ENCODE data around the gene CCT6A. TPM values are rescaled to one million over a fixed set of nuclear protein-coding genes. Genes with fewer than 3 reads are reported as not detected.

The CCT6A gene
- total and polyA plus RNA-seq, 9 of the 15 experiments (the other 6 are each of a cell fraction or from before 2014, with no cell fraction given) = 244 to 708 (median 387) TPM

GRCh38 chr7:56105508-56105907, 53.9 kb downstream of the CCT6A start:
- no peaks in the 10 kb centered on the region for H3K9me1 ChIP-seq (ENCODE audit: control insufficient read depth, insufficient read depth, low read length)
- intact Hi-C loops (cut with micrococcal nuclease) (no loop called here), in situ Hi-C loops (cut with MboI) (no loop called here)
- WGBS (ENCODE audit: insufficient coverage, low coverage, missing lambda C conversion rate) = 1% methylated on average over 6 of the region's 6 CpGs
- TSS peak; percentile 58 for BruUV-seq (replicated peaks)
- peak overlapping the region; percentile 97 for H3K4me2 ChIP-seq (ENCODE audit: insufficient read depth, low read length)
- H2AFZ ChIP-seq (ENCODE audit: low read depth, low read length) = no peak overlapping the region
- FAIRE-seq = peak; percentile 73
- H3K36me3 ChIP-seq (ENCODE audit: control insufficient read depth, insufficient read depth, low read length) = peaks cover 52% of the 10 kb centered on the region
- H3K9ac ChIP-seq (ENCODE audit: insufficient read depth in 1 of 2, low read depth in 2 of 2, low read length in 2 of 2) = peak overlapping the region; percentile 90 to 99
- H4K20me1 ChIP-seq (replicated peaks; ENCODE audit: control insufficient read depth, insufficient read depth, low read length) = peaks cover 16% of the 10 kb centered on the region; the same call in 1 of the 2 replicates
- peak overlapping the region; percentile 99 for H3K27ac ChIP-seq (ENCODE audit: extremely low read depth, low read depth, low read length)
- peak overlapping the region; percentile 84 for H3K4me3 ChIP-seq
- DNase-seq (ENCODE audit: extremely low read depth in 1 of 4, low spot score in 3 of 4) = peak in 1 of 4 experiments; percentile 76
- CTCF ChIA-PET (ENCODE audit: low intra/inter-chr PET ratio) = no interaction called here
- peak; percentile 64 for ATAC-seq
- H3K4me1 ChIP-seq (replicated peaks in 1 of 2; ENCODE audit: control insufficient read depth in 2 of 2, insufficient read depth in 2 of 2, low read length in 2 of 2) = peaks cover 8 to 9% of the 10 kb centered on the region in 2 experiments; a peak in 4 of 5 replicates
- POLR2A ChIA-PET = interaction anchor here (0.6 to 1.6 kb wide), 5 partner anchors 8 to 252 kb away, joined by 3 to 12 read pairs (median 3); no protein-coding TSS in a partner anchor
- H3K27me3 ChIP-seq (ENCODE audit: control insufficient read depth in 2 of 2, insufficient read depth in 2 of 2, low read length in 2 of 2) = no peaks in the 10 kb centered on the region
- peaks cover 12% of the 10 kb centered on the region for H3K9me3 ChIP-seq (replicated peaks; ENCODE audit: control insufficient read depth, insufficient read depth, low read depth, low read length)
- H3K79me2 ChIP-seq (ENCODE audit: control insufficient read depth, insufficient read depth, low read length) = peaks cover 40% of the 10 kb centered on the region
- TF ChIP-seq RAD21 (CRISPR knock-in tag; conservative IDR thresholded peaks at IDR 0.05 in 1 of 2, IDR thresholded peaks at IDR 0.05 in 1 of 2) = no peak; a peak in 1 of 4 replicates
- 0 out of 2 replicates have a peak, but pooled peaks have one; percentile 8 for TF ChIP-seq CEBPG (CRISPR knock-in tag; IDR thresholded peaks at IDR 0.05)
- TF ChIP-seq CEBPG (tag; conservative IDR thresholded peaks at IDR 0.05 in 1 of 2, IDR thresholded peaks at IDR 0.05 in 1 of 2) = peak; percentile 64 to 80
- TF ChIP-seq IRF2 (CRISPR knock-in tag; IDR thresholded peaks at IDR 0.05) = no peak
- TF ChIP-seq PURB (CRISPR knock-in tag; IDR thresholded peaks at IDR 0.05; ENCODE audit: low read depth) = no peak
- no peak for TF ChIP-seq PRMT5 (CRISPR knock-in tag; IDR thresholded peaks at IDR 0.05)
- no peak for TF ChIP-seq MITF (IDR thresholded peaks at IDR 0.05)
- no peak for TF ChIP-seq CCNT2 (IDR thresholded peaks at IDR 0.05; ENCODE audit: borderline replicate concordance, extremely low read depth, insufficient read length, low read depth, low read length)
- TF ChIP-seq ZBTB49 (CRISPR knock-in tag; IDR thresholded peaks at IDR 0.05; ENCODE audit: borderline replicate concordance) = no peak
- TF ChIP-seq ZNF133 (CRISPR knock-in tag; IDR thresholded peaks at IDR 0.05) = no peak
- TF ChIP-seq RCOR1 (IDR thresholded peaks at IDR 0.05; ENCODE audit: borderline replicate concordance in 1 of 2, low read depth in 2 of 2, low read length in 2 of 2) = no peak
- TF ChIP-seq PREB (CRISPR knock-in tag; IDR thresholded peaks at IDR 0.05) = no peak
- TF ChIP-seq MCM5 (IDR thresholded peaks at IDR 0.05; ENCODE audit: low read depth) = no peak
- no peak for TF ChIP-seq RFX7 (CRISPR knock-in tag; IDR thresholded peaks at IDR 0.05)
